DMS53 (cell line): Measurements from ENCODE around the gene LSM5.

Source experiments
- DNase-seq: peaks from one replicate; lab custom pipeline; 2025; lab: John Stamatoyannopoulos, UW

The LSM5 gene

DNA sequence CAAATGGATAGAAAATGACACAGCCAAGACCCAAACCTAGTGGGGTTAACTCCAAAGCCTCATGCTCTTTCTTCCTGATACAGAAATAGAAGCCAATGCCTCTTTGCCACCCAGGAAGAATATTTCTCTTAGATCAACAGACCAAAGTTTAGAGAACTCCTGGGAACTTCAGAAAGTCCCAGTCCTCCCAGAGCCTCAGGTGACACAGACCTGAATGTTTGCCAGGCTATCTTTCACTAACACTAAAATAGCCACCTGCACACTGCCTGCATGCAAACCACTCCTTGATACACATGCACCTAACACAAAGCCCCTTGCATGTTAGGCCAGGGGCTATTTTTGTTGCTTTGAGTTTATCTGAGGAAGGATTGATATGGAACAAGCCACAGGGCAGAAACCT lies 27.7 kb downstream of the LSM5 start:
- DNase-seq, result no peak

DNA sequence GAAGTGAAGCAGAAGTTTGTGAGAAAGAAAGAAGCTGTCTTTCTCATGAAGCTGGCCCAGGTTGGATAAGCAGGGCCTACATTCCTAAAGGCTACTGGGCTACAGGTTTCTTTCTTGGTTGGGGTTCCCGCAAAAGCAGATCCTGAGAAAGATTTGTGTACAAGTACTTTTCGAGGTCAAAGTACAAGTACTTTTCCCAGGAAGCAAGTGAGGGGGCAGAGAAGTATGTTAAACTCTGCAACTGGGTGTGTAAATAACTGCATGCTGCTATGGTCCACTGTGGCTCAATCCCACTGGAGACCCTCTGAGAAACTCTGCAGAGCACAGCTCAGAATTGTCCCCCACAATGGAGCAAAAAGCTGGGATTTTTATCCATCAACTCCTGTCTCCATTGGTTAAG lies 28.7 kb downstream of the LSM5 start:
- peak; percentile 36 for DNase-seq

DNA sequence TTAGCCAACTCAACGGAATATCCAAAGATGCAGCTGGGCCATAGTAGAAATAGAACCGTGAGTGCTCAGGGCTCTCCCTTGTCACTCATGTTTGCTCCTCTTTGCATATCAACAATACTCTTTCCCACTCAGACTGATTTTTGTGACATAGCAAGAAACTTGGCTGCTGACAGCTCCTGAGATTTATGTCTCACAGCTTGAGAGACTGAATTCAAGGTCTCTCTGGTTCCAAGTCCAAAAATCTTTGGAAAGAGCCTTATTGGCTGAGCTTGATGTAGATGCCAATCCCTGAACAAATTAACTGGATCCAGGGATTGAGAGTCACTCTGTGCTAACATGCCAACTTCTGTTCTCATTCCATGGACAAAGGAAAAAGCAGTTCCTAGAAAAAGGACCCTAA lies 30.4 kb downstream of the LSM5 start:
- DNase-seq, result no peak

DNA sequence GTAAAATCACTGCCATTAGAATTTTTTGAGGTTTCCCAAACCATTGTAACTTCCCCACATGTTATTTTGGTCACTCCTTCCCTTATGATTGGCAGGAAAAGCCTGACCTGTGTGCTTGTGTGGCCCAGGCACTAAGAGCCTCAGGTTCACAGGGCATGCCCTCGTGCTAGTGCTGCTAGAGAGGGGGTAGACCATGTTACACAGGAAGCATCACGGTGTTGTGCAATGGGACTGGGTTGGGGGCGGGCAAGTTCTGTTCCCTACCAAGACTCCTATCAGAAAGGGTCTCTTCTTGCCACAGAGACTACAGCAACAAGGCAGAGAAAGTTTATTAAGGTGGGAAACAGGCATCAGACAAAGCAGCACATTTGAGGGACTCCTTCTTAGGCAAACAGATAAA lies 32.2 kb downstream of the LSM5 start:
- DNase-seq, result no peak

DNA sequence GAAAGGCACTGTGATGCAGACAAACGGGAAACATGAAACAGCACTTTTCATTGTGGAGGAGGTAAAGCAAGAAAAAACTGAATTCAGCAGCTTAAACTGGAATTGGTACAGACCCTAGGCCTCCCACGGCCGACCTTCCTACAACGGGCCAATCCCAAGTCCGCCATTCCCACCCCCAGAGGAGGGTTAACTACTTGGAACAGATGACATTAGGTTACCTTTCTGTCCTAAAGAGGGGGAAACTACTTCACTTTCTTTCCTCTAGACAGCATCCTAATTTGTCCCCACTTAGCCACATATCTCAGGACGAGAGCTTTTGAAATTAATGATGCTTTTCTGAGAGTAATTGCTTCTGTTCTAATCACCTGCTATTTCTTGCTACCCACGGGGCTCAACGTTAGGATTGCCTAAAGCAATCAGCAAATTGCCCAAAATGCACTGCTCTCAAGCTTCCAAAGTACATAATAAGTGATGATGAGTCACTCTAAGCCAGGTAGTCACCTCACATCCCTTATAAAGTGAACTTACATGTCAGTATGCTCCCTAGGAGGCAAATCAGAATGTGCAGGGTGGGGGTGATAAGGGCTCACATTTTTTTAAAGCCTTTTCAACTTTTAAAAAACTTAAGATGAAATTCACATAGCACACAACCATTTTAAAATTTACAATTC lies 36.7 kb downstream of the LSM5 start:
- DNase-seq, result peak; percentile 79

DNA sequence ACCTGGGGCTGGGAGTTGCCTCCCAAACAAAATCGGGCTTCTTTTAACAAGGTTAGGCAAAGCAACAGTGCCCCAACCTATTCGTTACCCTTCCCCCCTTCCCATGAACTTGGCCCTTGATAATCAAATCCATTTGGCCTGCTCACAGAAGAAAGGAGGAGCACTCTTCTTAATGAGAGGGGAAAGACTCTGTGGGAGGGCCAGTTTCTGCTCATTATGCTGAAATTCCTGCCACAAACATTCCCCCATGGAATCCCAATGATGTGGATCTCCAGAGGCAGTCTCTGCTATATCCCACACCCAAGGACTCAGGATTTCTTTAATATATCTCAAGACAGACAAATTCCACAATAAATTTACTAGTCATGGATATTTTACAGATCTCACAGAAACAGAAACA lies 43.0 kb downstream of the LSM5 start:
- DNase-seq, result no peak

DNA sequence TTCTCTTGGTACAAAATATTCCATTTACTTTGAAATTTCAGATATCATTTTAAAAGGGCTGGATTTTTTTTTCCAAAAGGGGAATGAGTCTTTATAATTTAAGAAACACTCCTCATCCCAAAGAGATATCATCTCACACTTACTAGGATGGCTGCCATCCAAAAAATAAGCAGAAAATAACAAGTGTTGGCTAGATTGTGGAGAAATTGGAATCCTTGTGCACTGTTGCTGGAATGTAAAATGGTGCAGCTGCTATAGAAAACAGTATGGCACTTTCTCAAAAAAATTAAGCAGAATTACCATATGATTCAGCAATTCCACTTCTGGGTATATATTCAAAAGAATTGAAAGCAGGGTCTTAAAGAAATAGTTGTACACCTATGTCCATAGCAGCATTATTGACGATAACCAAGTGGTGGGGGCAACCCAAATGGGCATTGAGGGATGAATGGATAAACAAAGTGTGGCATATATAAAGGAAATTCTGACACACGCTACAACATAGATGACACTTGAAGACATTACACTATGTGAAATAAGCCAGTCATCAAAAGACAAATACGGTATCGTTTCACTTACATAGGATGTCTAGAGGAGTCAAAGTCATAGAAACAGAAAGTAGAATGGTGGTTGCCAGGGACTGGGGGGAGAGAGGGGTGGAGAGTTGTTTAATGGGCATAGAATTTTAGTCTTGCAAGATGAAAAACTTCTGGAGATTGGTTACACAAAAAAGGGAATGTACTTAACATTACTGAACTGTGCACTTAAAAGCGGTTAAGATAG lies 53.8 kb downstream of the LSM5 start:
- DNase-seq, result no peak
